A673 (cell line): ENCODE results near the gene PIERCE2.

Experiments used
- EZH2 ChIP-seq: fragments of 200-600 bp; sonication (generic); IDR thresholded peaks from 2 replicates; pipeline ENCODE4 v1.6.1; 2017; ENCODE audit warnings: borderline replicate concordance, low read depth, mild to moderate bottlenecking, mixed read lengths, antibody characterized with exemption, low read length; ENCODE audit not compliant: poor library complexity, severe bottlenecking
- TF ChIP-seq, protein P1 (sequence below): fragments of 300-800, 200-600 bp; sonication (generic); conservative IDR thresholded peaks from 2 replicates; pipeline ENCODE4 v1.5.1; 2017; ENCODE audit warnings: low read depth, mild to moderate bottlenecking, antibody characterized with exemption, low read length, moderate library complexity, mixed read lengths

DNA sequence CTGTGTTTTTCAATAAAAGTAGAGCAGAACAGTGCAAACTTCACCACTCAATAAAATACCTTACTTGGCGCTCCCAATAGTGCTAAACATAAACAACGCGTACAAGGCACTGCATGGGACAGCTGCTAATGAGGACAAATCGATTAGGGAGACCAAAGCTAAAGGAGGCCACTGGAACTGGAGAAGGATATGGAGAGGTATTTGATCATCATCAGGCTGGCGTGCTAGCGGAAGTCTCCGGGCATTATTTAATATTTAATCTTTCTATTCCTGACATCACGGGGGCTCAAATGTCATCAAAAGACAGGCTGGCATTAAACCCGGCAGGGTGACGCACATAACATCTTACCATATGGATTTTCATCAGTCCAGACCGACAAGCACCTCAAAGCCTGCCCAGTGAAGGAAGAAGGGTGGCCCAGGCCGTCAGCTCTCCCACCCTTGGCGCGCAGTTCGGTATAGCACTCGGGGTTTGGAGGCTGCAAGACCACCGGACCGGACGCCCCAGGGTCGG, 740 bp upstream of the PIERCE2 start:
- TF ChIP-seq, protein P1, sequence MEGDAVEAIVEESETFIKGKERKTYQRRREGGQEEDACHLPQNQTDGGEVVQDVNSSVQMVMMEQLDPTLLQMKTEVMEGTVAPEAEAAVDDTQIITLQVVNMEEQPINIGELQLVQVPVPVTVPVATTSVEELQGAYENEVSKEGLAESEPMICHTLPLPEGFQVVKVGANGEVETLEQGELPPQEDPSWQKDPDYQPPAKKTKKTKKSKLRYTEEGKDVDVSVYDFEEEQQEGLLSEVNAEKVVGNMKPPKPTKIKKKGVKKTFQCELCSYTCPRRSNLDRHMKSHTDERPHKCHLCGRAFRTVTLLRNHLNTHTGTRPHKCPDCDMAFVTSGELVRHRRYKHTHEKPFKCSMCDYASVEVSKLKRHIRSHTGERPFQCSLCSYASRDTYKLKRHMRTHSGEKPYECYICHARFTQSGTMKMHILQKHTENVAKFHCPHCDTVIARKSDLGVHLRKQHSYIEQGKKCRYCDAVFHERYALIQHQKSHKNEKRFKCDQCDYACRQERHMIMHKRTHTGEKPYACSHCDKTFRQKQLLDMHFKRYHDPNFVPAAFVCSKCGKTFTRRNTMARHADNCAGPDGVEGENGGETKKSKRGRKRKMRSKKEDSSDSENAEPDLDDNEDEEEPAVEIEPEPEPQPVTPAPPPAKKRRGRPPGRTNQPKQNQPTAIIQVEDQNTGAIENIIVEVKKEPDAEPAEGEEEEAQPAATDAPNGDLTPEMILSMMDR: no peak
- no peak for TF ChIP-seq EZH2
